HG02852 (cell line): ENCODE data around the gene TBC1D4.
"Not testable (repeated sequence)": the region's sequence is repeated elsewhere in the genome, so short reads cannot be mapped to it uniquely, and the experiment has no call there.

ENCODE experiments used
- ATAC-seq: cut with Tn5 transposase; IDR thresholded peaks from one replicate; pipeline ENCODE4 v1.9.1; 2021; ENCODE audit warnings: mild to moderate bottlenecking, moderate library complexity; ENCODE audit not compliant: unreplicated experiment

Gene TBC1D4

GRCh38 chr13:75299246-75299645, 182.7 kb downstream of the TBC1D4 start:
- no peak for ATAC-seq

GRCh38 chr13:75296641-75297040, 185.3 kb downstream of the TBC1D4 start:
- no peak for ATAC-seq

DNA sequence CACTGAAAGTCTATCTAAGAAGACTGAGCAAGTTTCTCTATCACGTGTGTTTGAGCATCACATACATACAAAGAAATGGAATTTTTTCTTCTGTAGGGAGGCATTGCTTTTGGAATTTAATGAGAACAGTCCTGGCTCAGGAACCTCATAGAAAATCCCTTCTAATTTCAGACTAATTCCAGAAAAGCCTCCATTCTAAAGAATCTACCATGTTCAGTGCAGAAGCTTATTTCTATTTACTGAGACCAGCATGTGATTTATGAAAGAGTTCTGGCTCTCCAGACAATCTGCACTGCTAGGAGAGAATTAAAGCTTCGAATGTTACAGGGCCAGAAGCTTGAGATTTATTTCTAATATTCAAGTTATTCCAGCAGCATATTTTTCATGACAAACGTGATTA, 186.8 kb downstream of the TBC1D4 start:
- ATAC-seq = no peak

GRCh38 chr13:75294110-75294509, 187.9 kb downstream of the TBC1D4 start:
- no peak for ATAC-seq

GRCh38 chr13:75285310-75285709, 196.7 kb downstream of the TBC1D4 start:
- ATAC-seq = no peak

- no peak for ATAC-seq
Observed at GRCh38 chr13:75279834-75280369, 202.1 kb downstream of the TBC1D4 start.

DNA sequence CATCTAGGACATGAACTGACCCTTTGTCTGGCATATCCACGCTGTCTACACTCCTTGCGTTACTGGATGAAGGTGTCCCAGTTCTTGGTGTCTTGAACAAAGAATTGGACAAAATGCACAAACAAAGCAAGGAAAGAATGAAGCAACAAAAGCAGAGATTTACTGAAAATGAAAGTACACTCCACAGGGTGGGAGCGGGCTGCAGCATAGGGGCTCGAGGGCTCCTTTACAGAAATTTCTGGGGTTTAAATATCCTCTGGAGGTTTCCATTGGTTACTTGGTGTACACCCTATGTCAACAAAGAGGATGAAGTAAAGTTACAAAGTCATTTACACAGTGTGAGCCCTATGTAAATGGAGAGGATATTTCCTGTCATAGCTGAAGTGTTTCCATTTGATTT, 208.3 kb downstream of the TBC1D4 start:
- ATAC-seq = not testable (repeated sequence)

GRCh38 chr13:75271846-75272245, 210.1 kb downstream of the TBC1D4 start:
- ATAC-seq = no peak

- ATAC-seq = not testable (repeated sequence)
Observed at GRCh38 chr13:75268481-75268880, 213.5 kb downstream of the TBC1D4 start.

DNA sequence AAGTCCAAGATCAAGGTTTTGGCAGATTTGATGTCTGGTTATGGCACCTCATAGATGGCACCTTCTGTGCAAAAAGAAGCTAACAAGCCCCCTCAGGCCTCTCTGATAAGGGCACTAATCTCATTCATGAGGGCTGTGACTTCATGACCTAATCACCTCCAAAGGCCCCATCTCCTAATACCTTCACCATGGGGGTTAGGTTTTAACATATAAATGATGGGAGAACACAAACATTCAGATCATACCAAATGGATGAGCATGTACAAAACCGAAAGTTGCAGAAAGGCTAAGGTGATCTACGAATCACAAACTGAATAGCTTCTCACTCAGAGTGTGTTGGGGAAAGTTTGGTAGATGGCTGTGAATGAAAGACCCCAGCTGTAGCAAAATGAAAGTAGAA, 217.4 kb downstream of the TBC1D4 start:
- ATAC-seq = no peak

DNA sequence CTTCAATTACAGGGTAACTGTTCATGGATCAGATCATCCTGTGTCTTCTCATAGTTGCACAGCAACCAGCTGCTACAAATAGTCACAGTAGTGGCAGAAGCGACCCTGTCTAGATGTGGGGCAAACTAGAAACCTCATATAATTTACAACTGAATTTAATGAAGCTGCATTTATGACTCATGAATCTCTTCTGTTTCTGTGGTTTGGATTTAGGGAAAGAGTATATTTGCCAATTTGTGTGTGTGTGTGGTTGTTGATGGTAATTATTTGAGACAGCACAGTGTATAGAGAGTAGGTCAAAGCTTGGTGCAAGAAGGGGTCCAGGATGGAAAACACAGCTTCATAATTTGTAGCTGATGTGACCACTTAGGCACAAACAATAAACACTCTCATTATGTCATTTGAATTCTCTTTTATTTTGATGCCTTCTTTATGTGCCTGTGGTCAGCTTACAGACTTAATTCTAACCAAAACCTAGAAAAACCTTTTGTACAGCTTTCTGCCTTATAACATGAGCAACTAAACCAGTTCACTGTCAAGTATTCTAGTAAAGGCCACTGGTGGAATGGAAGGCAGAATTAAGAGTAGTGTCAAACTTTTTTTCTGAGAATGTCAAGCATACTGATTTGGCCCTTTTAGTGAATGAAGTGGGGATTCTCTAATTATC, 218.1 kb downstream of the TBC1D4 start:
- no peak for ATAC-seq

GRCh38 chr13:75258159-75258782, 223.7 kb downstream of the TBC1D4 start:
- ATAC-seq = no peak

DNA sequence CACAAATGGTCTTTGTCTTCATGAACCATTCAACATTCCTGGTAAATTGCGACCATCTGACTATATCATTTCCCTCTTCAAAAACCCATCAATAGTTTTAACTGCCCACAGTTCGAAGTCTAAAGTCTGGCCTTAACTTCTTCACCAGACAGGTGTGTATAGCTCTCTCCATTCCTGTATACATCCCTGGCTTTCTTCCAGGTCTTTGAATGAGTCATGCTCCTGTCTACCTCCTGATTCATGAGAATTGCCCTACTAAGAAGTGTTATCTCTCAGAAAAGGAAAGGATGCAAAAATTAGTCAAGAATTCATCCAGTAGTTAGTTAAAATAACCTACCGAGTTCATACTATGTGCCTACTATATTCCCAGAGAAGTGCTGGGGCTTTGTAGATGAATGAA, 225.0 kb downstream of the TBC1D4 start:
- no peak for ATAC-seq

GRCh38 chr13:75255653-75256052, 226.3 kb downstream of the TBC1D4 start:
- no peak for ATAC-seq

DNA sequence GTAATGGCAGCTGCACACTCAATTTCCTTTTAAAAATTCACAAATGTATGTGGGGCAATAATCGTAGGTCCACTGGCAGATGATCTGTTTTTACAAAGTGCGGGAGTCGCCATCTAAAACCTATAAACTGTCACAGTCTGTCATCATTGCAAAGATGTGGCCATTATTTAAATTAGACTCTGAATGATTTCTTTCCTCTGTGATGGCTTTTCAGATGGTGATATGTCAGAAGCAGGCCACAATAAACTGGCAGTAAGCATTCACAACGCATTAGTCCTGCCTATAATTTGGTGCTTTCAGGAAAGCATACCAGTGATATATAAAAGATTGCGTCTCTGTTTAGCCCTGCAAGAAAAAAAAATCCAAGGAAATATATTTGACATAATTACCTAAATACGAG, 226.8 kb downstream of the TBC1D4 start:
- no peak for ATAC-seq

- ATAC-seq = no peak
Observed at GRCh38 chr13:75251188-75251587, 230.8 kb downstream of the TBC1D4 start.

- no peak for ATAC-seq
Observed at GRCh38 chr13:75250526-75251178, 231.3 kb downstream of the TBC1D4 start.

DNA sequence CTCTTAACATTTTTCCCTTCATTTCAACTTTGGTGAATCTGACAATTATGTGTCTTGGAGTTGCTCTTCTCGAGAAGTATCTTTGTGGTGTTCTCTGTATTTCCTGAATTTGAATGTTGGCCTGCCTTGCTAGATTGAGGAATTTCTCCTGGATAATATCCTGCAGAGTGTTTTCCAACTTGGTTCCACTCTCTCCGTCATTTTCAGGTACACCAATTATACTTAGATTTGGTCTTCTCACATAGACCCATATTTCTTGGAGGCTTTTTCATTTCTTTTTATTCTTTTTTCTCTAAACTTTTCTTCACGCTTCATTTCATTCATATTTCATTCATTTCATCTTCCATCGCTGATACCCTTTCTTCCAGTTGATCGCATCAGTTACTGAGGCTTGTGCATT, 236.4 kb downstream of the TBC1D4 start:
- not testable (repeated sequence) for ATAC-seq

DNA sequence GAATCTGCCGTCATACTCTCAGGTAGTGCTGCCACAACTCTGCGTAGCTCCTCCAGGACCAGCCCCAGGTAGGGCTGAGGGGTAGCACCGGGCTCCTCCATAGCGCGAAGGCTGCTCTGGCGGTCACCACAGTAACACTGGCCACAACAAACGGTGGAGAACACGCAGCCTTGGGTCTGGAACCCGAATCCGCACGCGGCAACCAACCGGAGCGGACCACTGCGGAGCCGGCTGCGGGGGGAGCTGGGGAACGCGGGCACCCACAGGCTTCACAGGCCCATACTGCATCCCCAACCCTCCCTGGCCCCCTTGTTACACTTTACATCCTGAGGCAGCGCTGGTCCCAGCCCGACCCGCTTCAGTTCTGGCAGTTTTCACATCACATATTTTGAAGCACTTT, 241.7 kb downstream of the TBC1D4 start:
- not testable (repeated sequence) for ATAC-seq

GRCh38 chr13:75236774-75237173, 245.2 kb downstream of the TBC1D4 start:
- ATAC-seq = no peak
